GM21619 (cell line): ENCODE results near the gene TEC.

Experiments
- ATAC-seq: cut with Tn5 transposase; IDR thresholded peaks from one replicate; pipeline ENCODE4 v1.9.1; 2021; ENCODE audit not compliant: unreplicated experiment

Gene TEC

GRCh38 chr4:48270523-48270897 is 872 bp upstream of the TEC start:
- no peak for ATAC-seq

DNA sequence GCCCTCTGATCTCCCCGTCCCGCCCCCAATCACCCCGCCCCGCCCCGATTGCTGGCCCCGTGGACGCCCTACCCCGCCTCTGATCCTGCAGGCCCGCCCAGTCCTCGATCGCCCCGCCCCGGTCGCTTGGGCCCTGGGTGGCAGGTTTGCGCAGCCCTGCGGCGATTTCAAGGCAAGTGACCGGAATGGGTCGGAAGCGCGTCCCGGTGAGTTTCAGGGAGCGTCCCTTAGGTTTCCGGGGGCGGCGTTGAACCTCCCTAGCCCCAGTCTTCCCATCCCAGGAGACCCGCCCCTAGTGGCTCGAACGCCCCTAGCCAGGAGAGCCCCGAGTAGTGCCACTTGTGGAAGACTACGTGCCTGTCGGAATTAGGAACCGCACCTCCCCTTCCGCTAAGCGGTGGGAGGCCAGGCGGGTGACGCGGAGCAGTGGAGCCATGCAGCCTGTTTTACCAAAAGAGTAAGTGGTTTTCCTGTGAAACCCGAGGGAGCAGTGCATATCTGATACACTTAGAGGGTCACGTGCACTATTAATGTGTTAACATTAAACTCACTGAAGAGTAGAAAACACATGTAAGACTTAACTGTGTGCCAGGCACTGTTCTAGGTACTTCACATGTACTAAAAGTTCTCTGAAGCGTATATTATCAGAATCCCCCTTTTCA is 354 bp upstream of the TEC start:
- ATAC-seq: peak; percentile 71

- ATAC-seq: no peak
Observed at GRCh38 chr4:48267574-48267973, 2.1 kb downstream of the TEC start.

GRCh38 chr4:48266781-48267180 is 2.9 kb downstream of the TEC start:
- no peak for ATAC-seq

DNA sequence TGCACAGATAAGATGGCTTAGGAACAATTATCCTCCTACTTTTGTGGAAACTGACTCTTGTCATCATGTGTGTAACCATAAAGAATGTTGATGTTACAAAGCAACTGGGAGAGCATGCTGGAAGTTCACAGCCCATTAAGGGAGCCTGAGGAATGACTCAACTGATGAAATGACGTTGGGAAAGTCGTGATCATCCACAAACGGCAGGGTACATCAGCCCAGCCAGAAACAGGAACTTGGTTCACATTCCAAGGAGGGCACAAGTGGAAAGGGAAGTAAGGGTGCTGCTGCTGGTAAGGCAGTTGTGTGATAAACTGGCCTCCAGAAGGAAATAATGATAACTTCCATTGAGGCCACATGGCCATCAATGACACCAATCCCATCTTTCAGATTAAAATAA is 6.7 kb downstream of the TEC start:
- ATAC-seq: no peak

DNA sequence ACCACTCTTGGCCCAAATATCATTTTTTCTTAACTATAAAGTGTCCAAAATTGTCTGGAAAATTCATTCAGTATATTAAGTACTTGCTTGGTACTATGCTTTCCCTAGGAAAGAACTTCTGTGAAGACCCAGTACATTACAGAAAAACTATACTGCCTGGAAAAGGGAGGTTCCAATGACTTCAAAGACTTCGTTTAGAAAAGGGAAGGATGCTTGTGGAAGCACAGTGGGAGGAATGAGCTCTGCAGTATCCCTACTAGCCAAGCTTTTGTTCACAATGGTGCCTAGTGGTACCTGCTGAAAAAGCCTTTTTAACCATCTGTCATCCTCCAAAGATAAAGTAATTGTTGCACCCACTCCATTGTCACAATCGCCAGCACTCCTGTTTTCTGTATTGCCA is 7.2 kb downstream of the TEC start:
- no peak for ATAC-seq

GRCh38 chr4:48261281-48261680 is 8.4 kb downstream of the TEC start:
- no peak for ATAC-seq

- no peak for ATAC-seq
Observed at GRCh38 chr4:48259748-48260147, 9.9 kb downstream of the TEC start.

GRCh38 chr4:48258845-48259397 is 10.7 kb downstream of the TEC start:
- no peak for ATAC-seq

DNA sequence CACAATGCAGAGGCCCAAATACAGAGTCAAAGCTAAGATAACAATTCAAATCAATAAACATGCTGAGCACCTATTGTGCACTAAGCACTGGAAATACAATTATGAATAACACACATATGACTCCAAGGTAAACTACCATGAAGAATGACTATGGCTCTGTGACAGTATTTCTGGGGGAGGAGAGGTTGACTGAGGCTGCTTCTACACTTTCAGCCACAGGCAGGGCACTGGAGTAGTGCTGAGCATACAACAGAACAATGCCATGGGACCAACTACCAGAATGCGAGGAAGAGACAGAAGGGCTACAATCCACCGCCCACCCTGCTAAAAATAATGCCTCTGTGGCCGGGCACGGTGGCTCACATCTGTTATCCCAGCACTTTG is 13.7 kb downstream of the TEC start:
- ATAC-seq: no peak

DNA sequence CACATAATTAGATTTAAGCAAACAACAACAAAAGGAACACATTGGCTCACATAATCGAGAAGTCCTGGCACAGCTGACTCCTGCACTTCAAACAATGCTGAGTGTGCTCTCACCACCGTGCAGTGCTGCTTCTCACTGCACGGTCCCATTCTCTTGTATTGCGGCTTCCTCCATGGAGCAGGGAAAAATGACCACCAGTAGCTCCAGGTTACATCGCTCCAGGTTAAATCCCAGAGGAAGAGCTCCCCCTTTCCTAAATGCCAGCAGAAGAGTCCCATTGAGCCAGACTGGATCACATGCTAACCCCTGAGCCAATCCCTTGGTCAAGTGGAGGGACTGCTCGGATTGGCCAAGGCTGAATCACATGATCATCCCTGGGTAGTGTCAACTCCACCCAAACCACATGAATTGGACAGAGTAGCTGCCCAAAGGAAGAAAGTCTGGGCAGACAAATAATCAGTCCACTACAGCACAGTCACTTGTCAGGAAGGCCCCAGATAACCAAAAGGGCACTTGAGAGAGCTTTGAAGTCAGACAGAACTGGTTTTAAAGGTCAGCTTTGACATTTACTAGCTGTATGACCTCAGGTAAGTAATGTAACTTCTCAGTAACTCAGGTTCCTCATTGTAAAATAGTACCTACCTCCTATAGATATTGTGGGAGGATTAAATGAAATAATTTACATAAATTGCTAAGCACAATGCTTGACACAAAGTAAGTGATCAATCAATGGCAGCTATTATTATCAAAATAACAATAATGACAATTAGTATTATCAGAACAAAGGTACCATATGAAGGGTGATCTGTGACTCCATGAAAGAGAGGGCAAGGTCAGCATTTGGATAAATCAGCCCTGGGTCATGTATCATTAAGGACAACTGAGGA is 14.3 kb downstream of the TEC start:
- ATAC-seq: no peak

DNA sequence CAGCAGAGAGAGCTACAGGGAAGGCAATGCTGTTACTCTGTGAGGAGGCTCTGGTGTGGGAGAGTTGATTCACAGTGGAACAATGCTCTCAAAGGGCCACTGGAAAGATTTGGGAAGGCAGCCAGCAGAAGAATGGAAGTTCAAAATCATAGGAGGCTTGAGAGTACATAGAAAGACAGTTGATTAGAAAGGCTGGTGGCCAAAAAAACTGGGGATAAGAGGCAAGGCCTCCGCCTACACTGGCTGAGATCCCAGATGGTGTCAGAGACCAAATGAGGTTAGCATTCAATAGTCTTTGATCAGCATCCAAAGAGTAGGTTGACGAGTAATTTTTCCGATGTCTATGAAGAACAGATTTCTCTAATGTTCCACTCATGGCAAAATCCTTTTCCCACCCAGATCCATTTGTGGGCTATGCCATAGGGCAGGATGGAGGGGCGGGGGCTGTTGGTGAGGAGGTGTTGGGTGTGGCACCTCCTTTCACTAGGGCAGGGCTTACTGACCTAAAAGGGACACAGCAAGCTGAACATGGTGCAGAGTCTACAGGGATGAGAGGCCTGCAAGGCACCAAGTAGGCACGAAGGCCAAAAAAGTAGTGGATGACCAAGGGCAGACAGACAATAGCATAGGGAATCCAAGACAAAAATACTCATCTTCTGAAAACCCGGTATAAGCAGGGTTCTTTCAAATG is 15.1 kb downstream of the TEC start:
- no peak for ATAC-seq

- ATAC-seq: no peak
Observed at GRCh38 chr4:48252313-48252712, 17.3 kb downstream of the TEC start.

GRCh38 chr4:48250980-48251379 is 18.7 kb downstream of the TEC start:
- no peak for ATAC-seq

- no peak for ATAC-seq
Observed at GRCh38 chr4:48250343-48250742, 19.3 kb downstream of the TEC start.

DNA sequence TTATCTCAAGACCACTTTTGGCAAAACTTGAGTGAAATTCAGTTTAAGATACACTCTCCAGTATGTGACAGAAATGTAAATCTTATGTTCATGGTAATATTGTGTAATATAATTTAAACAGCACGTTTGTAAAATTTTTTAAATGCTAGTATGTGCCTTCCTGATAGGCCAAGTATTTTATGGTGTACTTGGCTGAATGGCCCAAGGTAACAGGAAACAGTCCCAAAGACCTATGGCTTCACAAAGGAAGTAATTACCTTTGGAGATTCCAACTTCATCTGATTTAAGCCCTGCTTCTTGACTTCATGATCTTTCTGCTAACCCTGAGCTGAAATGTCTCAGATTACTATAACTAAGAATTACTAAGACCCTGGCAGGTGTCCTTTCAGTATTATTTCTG is 20.3 kb downstream of the TEC start:
- ATAC-seq: no peak

DNA sequence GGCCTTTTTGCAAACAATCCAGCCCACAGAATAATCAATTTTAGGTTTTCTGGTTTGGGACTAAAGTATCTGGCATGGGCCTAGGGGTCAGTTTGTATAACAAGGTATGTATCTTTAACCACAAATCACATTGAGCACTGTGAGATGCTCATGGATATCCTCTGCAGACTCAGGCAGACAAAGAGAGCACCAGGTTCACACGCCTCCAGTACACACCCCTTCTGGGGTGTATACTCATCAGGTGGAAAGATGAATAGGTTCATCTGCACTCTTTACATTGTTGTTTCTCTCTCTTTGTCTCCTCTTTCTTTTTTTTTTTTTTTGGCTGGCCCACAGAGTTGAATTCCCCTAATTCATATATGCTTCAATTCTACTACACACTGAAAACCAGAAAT is 21.1 kb downstream of the TEC start:
- ATAC-seq: no peak

- peak; percentile 45 for ATAC-seq
Observed at GRCh38 chr4:48247878-48248558, 21.6 kb downstream of the TEC start.

GRCh38 chr4:48247142-48247877 is 22.3 kb downstream of the TEC start:
- ATAC-seq: peak; percentile 52

DNA sequence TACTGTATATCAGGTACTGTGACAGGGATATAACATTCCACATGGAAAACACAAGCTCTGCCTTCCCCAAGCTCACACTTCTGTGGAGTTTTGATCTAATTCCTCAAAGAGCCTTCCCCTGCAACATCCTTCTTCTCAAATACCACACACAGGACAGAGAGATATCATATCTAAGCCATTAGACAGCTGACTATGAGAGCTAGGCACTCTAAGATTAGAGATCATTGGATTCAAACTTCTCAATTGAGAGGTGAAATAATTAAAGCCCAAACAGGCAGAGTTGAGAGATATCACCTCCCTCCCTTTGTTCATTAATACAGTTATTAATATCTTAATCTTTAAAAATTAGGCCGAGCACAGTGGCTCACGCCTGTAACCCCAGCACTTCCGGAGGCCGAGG is 25.0 kb downstream of the TEC start:
- no peak for ATAC-seq
